MCF 10A (cell line): ENCODE data around the gene NFKBIZ. TPM values are rescaled to one million over a fixed set of nuclear protein-coding genes. Genes with fewer than 3 reads are reported as not detected.

ENCODE experiments used
- BruUV-seq: library from RNA; stranded (reverse); fragments of 400-500 nt; replicated peaks from 2 replicates; lab custom pipeline; 2021; lab: Mats Ljungman, UMichigan
- CTCF ChIA-PET: fragments of 300-600 bp; sonication (Branson Sonifier 250); formaldehyde crosslinking; extraction: SDS; loops from one replicate; lab custom pipeline; 2021; ENCODE audit warnings: antibody characterized with exemption, inconsistent platforms; lab: Yijun Ruan, JAX
- POLR2A ChIA-PET: fragments of 300-600, 350-650 bp; sonication (Branson Sonifier 250); formaldehyde crosslinking; extraction: SDS; loops from one replicate; lab custom pipeline; 2020; ENCODE audit warnings: antibody characterized with exemption, inconsistent platforms; lab: Yijun Ruan, JAX
- DNase-seq: peaks from one replicate; pipeline ENCODE4 v3.0.0-alpha.2; 2018; ENCODE audit not compliant: unreplicated experiment
- H3K27ac Mint-ChIP-seq: one replicate; pipeline ENCODE4 v1.8.0; 2022; ENCODE audit warnings: mild to moderate bottlenecking, low read depth, mixed read lengths; ENCODE audit not compliant: unreplicated experiment
- H3K27me3 Mint-ChIP-seq: one replicate; pipeline ENCODE4 v1.8.0; 2022; ENCODE audit warnings: mixed read lengths; ENCODE audit not compliant: insufficient read depth, unreplicated experiment
- H3K36me3 Mint-ChIP-seq: one replicate; pipeline ENCODE4 v1.8.0; 2022; ENCODE audit warnings: mild to moderate bottlenecking, moderate library complexity, mixed read lengths; ENCODE audit not compliant: insufficient read depth, unreplicated experiment
- H3K4me1 Mint-ChIP-seq: one replicate; pipeline ENCODE4 v1.8.0; 2022; ENCODE audit warnings: mixed read lengths; ENCODE audit not compliant: insufficient read depth, unreplicated experiment
- H3K4me3 Mint-ChIP-seq: one replicate; pipeline ENCODE4 v1.8.0; 2022; ENCODE audit warnings: mild to moderate bottlenecking, moderate library complexity, mixed read lengths; ENCODE audit not compliant: unreplicated experiment
- H3K9me3 Mint-ChIP-seq: one replicate; pipeline ENCODE4 v1.8.0; 2022; ENCODE audit warnings: mixed read lengths; ENCODE audit not compliant: unreplicated experiment
- intact Hi-C: fragments of 100-400 bp; cut with micrococcal nuclease; formaldehyde crosslinking; loops from 2 replicates; pipeline ENCODE4 v1.14.1; 2022
- total RNA-seq: library from RNA; stranded (reverse); gene quantifications from 2 replicates; pipeline ENCODE4 v1.2.3, GENCODE V29; 2022
- TF ChIP-seq, protein P1 (sequence below): fragments of 200-600 bp; IDR thresholded peaks from one replicate; pipeline ENCODE4 v1.8.0; 2022; ENCODE audit warnings: antibody characterized with exemption, mild to moderate bottlenecking; ENCODE audit not compliant: unreplicated experiment

The NFKBIZ gene
- total RNA-seq, 1 experiment from 2014 or later: 58.8 TPM

DNA sequence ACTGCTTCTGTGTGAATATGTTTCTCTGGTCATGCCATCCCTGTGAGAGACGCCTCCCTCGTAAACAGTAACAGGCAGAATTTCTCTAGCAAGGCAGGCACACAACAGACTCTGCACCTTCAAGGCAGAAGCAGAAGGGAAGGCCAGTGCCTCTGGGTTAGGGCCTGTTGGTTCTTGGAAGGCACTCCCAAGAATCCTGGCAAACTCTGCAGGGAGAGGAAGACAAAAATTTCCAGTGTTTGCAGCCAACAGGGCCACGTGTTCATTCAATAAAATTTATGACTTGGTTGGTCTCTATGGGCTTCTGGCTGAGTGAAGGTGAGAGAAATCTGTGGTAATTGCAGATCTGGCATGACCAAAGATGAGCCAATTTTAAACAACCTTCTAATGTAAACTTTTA is 39.3 kb downstream of the NFKBIZ start:
- intact Hi-C loops: no loop called here
- ChIA-PET CTCF (interaction anchor here (0.7 kb wide), 1 partner anchor 12 kb away, joined by 3 read pairs; no protein-coding TSS in a partner anchor), POLR2A (interaction anchor here (0.6 kb wide), 1 partner anchor 47 kb away, joined by 4 read pairs; no protein-coding TSS in a partner anchor)
- DNase-seq: no peak
- no peak overlapping the region for H3K27ac Mint-ChIP-seq
- no peaks in the 10 kb centered on the region for H3K27me3 Mint-ChIP-seq
- TF ChIP-seq, protein P1, sequence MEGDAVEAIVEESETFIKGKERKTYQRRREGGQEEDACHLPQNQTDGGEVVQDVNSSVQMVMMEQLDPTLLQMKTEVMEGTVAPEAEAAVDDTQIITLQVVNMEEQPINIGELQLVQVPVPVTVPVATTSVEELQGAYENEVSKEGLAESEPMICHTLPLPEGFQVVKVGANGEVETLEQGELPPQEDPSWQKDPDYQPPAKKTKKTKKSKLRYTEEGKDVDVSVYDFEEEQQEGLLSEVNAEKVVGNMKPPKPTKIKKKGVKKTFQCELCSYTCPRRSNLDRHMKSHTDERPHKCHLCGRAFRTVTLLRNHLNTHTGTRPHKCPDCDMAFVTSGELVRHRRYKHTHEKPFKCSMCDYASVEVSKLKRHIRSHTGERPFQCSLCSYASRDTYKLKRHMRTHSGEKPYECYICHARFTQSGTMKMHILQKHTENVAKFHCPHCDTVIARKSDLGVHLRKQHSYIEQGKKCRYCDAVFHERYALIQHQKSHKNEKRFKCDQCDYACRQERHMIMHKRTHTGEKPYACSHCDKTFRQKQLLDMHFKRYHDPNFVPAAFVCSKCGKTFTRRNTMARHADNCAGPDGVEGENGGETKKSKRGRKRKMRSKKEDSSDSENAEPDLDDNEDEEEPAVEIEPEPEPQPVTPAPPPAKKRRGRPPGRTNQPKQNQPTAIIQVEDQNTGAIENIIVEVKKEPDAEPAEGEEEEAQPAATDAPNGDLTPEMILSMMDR: no peak
- H3K9me3 Mint-ChIP-seq: peaks cover 6% of the 10 kb centered on the region
- peaks cover 9% of the 10 kb centered on the region for H3K4me1 Mint-ChIP-seq
- BruUV-seq: no TSS peak
- H3K4me3 Mint-ChIP-seq: no peak overlapping the region
- H3K36me3 Mint-ChIP-seq: no peaks in the 10 kb centered on the region

DNA sequence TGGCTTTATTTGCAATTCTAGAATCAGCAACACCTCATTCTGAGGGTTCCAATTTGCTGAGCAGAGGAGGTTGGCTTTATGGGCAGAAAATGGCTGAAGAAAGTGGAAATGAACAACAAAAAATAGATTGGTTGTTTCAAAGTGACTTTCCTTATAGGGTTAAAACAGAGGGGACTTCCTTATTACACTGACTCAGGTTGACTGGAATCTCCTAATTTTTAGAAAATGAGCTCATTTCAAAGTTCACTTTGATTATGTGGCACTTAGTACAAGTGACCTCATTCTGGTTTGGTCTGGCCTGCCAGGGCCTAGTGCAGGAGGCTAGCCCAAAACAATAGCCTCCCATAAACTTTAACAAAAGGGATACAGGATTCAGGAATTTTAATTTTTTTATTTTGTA is 41.4 kb downstream of the NFKBIZ start:
- Mint-ChIP-seq H3K27me3 (no peaks in the 10 kb centered on the region), H3K4me1 (no peaks in the 10 kb centered on the region), H3K36me3 (no peaks in the 10 kb centered on the region), H3K4me3 (no peak overlapping the region), H3K27ac (no peak overlapping the region), H3K9me3 (no peaks in the 10 kb centered on the region)
- BruUV-seq: no TSS peak
- no peak for DNase-seq
- TF ChIP-seq, protein P1: no peak
- ChIA-PET POLR2A (no interaction called here), CTCF (interaction anchor here (0.5 to 1.3 kb wide), 3 partner anchors 13 to 1838 kb away, joined by 3 to 6 read pairs (median 3); no protein-coding TSS in a partner anchor)
- intact Hi-C loops: no loop called here

DNA sequence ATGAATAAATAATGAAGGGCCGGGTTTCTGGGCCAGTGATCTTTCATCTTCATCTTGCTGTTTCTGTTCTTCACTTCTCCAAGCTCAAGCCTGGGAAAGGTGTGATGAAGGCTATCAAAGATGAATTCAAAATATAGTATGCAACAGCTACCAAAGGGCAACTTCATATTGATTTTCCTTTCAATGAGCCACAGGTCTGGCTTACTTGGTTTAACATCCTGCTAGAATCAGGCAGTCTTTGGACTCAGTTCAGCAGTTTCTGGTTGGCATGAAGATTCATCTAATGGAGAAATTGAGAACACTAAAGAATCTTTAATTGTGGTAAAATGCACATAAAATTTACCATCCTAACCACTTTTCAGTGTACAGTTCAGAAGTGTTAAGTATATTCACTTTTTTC is 43.3 kb downstream of the NFKBIZ start:
- BruUV-seq: no TSS peak

DNA sequence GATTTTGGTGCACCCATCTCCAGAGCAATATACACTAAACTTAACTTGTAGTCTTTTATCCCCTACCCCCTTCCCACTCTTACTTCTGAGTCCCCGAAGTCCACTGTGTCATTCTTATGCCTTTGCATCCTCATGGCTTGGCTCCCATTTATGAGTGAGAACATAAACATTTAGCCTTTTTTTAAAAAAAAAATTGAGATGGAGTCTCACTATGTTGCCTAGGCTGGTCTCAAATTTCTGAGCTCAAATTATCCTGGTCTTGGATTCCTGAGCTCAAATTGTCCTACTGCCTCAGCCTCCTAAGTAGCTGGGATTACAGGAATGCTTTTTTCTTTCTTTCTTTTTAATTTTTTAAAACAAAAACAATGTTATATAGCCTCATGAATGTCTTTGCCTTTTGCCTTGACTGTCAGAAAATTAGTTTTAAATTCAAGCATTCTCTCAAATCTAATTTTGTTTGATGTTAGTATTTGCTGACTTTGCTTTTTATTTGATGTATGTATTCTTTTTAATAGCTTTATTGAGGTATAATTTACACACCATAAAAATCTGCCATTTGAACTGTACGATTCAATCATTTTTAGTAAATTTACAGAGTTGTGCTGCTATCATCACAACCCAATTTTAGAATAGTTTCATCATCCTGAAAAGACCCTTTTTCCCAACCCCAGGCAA is 46.9 kb downstream of the NFKBIZ start:
- DNase-seq: no peak
- intact Hi-C loops: no loop called here
- ChIA-PET POLR2A (interaction anchor here (0.6 kb wide), 1 partner anchor 211 kb away, joined by 4 read pairs; no protein-coding TSS in a partner anchor), CTCF (interaction anchor here (0.6 to 0.9 kb wide), 2 partner anchors 10 to 20 kb away, joined by 3 to 5 read pairs; no protein-coding TSS in a partner anchor)
- TF ChIP-seq, protein P1: no peak
- Mint-ChIP-seq H3K9me3 (no peaks in the 10 kb centered on the region), H3K36me3 (no peaks in the 10 kb centered on the region), H3K4me1 (no peaks in the 10 kb centered on the region), H3K27me3 (no peaks in the 10 kb centered on the region), H3K27ac (no peak overlapping the region), H3K4me3 (no peak overlapping the region)
- BruUV-seq: no TSS peak

More for the DNA sequence above, 43.3 kb downstream of the NFKBIZ start:
- no peaks in the 10 kb centered on the region for H3K36me3 Mint-ChIP-seq
- no peaks in the 10 kb centered on the region for H3K9me3 Mint-ChIP-seq
- H3K4me1 Mint-ChIP-seq: no peaks in the 10 kb centered on the region
- CTCF ChIA-PET: no interaction called here
- intact Hi-C loops: no loop called here
- no peaks in the 10 kb centered on the region for H3K27me3 Mint-ChIP-seq
- POLR2A ChIA-PET: no interaction called here
- TF ChIP-seq, protein P1: no peak
- no peak for DNase-seq
- H3K4me3 Mint-ChIP-seq: no peak overlapping the region
- H3K27ac Mint-ChIP-seq: no peak overlapping the region
